HS-5 (cell line): Measurements from ENCODE around the gene MAB21L4.

Experiments
- DNase-seq: peaks from one replicate; pipeline ENCODE4 v3.0.0-alpha.2; 2012; ENCODE audit warnings: low read depth

MAB21L4 gene

DNA sequence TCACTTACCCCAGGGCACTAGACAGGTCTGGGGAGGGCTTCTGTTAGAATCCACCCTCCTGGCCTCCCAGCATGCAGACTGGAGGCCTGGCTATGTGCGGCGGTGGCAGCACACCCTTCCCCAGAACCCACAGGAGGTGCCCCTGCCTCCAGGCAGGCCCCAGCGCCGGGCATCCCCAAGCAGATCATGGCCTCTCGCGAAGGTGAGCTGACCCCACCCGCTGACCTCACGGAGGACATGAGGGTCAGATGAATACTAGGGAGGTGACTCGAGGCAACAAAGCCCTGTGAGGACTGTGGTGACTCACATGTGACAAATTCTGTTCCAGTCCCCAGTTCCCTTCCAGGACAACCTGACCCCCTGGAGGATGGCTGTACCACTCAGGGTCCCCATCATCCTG, 1.9 kb downstream of the MAB21L4 start:
- DNase-seq = no peak

- DNase-seq = no peak
Measured at GRCh38 chr2:240893363-240893844, 2.6 kb downstream of the MAB21L4 start.

DNA sequence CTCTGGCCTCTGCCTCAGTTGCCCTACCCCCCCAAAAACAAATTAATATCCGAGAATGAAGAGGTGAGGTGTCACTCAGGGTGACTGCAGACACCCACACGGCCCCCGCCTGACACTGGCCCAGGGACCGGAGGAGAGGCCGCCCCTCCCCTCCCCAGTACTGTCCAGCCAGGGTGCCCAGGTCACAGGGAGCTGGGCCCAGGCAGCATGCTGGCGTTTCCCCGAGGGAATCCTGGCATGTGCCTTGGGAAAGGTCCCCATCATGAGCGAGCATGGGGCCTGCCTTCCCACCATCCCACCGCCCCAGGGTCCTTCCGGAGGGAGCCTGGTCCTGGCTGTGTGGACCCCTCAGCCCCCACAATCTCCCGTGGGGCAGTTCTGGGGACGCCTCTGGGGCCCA, 3.0 kb downstream of the MAB21L4 start:
- DNase-seq = no peak

GRCh38 chr2:240892356-240892755, 3.6 kb downstream of the MAB21L4 start:
- no peak for DNase-seq

GRCh38 chr2:240891492-240892340, 4.2 kb downstream of the MAB21L4 start:
- no peak for DNase-seq

GRCh38 chr2:240890691-240891090, 5.3 kb downstream of the MAB21L4 start:
- no peak for DNase-seq

GRCh38 chr2:240889601-240890560, 6.1 kb downstream of the MAB21L4 start:
- no peak for DNase-seq

- no peak for DNase-seq
Measured at GRCh38 chr2:240888890-240889573, 6.9 kb downstream of the MAB21L4 start.

DNA sequence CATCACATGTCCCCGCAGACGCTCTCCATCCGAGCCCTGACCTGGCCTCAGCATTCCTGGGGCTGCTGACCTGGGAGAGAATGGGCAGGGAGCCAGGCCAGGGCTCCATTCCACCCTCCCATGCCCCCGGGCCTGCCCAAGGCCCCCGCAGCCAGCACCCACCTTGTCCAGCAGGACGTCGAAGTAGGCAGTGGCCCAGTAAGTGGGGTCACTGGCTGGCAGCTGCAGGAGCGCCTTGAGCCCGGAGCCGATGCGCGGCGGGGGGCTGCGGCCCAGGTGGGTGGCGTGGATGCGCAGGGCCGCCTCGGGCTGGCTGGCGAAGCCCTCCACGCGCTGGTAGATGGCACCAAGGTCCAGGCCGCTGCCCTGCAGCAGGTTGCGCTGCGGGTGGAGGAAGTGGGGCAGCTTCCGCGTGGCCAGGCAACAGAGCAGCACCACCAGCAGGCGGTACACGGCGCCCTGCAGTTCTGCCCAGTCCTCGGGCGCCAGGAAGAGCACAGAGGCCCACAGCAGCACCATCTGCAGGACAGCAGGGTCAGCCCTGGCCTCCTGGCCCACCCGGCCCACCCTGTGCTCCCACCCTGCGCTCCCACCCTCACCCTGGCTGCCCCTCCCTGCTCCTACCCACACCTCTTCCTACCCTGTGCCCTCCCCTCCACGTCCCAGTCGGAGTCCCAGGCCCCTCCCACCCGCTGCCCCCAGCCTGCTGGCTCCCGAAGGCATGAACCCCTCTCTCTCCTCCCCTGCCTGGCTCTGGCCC, 7.6 kb downstream of the MAB21L4 start:
- DNase-seq = no peak

- DNase-seq = no peak
Measured at GRCh38 chr2:240887631-240888030, 8.3 kb downstream of the MAB21L4 start.

GRCh38 chr2:240886678-240887609, 9.0 kb downstream of the MAB21L4 start:
- no peak for DNase-seq

DNA sequence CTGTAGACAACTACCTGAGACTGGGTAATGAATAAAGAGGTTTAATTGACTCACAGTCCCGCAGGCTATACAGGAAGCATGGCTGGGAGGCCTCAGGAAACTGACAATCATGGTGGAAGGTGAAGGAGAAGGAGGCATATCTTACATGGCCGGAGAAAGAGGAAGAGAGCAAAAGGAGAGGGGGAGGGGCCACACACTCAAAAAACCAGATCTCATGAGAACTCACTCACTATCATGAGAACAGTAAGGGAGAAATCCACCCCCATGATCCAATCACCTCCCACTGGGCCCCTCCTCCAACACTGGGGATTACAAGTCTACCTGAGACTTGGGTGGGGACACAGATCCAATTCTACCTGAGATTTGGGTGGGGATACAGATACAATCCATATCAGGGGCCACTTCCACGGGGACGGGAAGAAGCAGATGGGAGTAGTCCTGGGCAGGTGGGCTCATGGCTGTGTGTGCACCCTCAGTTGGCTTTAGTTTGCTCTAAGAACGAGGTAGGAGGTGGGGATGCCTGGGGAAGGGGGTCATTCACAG, 9.9 kb downstream of the MAB21L4 start:
- DNase-seq = no peak

GRCh38 chr2:240885566-240885965, 10.4 kb downstream of the MAB21L4 start:
- DNase-seq = no peak

GRCh38 chr2:240884745-240885144, 11.2 kb downstream of the MAB21L4 start:
- DNase-seq = no peak

DNA sequence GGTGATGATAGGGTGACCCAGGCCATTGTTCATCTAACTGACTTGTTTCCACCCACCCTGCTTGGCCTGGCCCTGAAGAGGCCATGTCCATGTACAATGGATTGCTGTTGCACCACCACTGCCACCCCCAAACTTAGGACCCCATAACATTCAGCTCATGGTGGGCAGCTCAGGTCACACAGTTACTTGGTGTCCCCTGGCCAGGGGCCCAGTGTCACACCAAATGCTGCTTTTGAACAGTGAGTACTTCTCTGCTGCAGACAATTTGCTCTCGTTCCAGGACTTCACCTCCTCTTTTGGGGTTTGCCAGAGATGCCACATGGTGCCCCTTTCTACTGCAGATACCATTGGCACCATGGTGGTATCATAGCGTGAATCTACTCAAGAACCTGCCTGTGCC, 11.7 kb downstream of the MAB21L4 start:
- no peak for DNase-seq

DNA sequence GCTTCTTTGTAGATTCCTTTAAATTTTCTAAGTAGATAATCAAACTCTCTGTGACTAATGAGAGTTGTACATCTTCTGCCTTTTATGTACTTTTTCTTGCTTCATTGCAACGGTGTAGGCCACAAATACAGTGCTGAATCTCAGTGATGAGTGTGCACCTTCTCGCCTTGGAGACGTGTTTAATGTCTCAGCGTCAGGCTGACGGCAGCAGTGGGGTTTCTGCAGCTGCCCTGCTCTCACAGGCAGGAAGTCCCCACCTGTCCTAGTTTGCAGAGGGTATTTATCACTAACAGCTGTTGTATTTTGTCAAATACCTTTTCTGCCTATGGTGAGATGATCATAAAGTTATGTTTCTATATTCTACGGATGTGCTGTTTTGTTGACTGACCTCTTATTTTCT, 14.0 kb downstream of the MAB21L4 start:
- no peak for DNase-seq

DNA sequence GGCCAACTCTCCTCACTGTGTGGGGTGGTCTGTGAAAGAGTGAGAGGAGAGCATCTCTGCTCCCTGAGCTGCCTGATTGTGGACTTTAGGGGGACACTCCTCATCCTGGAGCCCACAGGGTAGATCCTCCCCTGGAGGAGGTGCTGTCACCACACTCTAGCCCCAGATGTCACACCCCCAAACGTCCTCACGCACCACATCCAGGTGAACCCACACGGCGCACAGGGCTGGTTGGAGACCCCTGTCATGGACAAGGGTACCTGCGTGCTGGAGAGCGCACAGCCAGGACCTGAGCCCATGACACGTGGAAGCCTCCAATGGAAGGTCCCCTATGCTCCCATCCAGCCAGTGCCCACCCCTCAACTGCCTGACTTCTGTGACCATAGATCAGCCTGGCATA, 16.9 kb downstream of the MAB21L4 start:
- DNase-seq = no peak

DNA sequence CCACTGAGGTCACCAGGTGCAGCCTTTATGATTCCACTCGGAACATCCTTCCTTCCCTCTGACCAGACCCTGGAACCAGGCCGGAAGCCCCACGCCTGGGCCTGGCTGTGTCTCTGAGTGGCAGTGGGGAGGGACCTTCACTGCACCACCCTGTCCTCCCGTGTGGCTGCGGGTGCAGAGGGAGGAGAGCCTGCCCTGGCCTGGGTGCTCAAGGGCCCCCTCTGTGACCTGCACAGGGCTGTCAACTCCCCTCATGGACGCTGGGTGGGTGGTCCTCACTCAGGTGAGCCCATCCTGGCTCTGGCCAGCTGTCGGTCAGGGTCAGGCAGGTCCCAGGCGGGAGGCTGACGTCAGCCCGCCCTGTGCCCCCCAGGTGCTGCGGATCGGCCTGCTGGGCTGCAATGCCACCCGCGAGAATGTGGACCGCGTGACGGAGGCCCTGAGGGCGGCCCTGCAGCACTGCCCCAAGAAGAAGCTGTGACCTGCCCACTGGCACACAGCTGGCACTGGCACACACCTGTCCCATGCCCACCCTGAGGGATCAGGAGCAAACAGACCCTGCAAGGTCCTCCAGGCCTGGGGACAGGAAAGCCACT, 17.5 kb downstream of the MAB21L4 start:
- DNase-seq = no peak

- no peak for DNase-seq
Measured at GRCh38 chr2:240877460-240878340, 18.3 kb downstream of the MAB21L4 start.
